ENCODE results near the gene C1orf105. TPM values are rescaled to one million over a fixed set of nuclear protein-coding genes. Genes with fewer than 3 reads are reported as not detected.

Gene C1orf105
- total and polyA plus RNA-seq, 8 donors = 0.27 TPM; not detected in 7

- intact Hi-C loops (cut with DNase I) = no loop called here
- TF ChIP-seq CTCF (IDR thresholded peaks at IDR 0.05) = no peak
- Histone ChIP-seq H3K4me1 (peaks cover 8 to 14% of the 10 kb centered on the region in 2 donors), H3K9me3 (no peaks in the 10 kb centered on the region), H3K27ac (peak overlapping the region; percentile 37 to 57), H3K27me3 (no peaks in the 10 kb centered on the region), H3K36me3 (no peaks in the 10 kb centered on the region), H3K4me3 (no peak overlapping the region)
- DNase-seq = no peak
- no peak for ATAC-seq
These were observed 30.2 kb upstream of the C1orf105 start for GRCh38 chr1:172390301-172390682.

GRCh38 chr1:172390683-172391551, 29.6 kb upstream of the C1orf105 start:
- Histone ChIP-seq H3K4me3 (no peak overlapping the region), H3K36me3 (no peaks in the 10 kb centered on the region), H3K4me1 (peaks cover 8 to 14% of the 10 kb centered on the region in 2 donors), H3K27ac (peak overlapping the region; percentile 37 to 57), H3K9me3 (no peaks in the 10 kb centered on the region), H3K27me3 (no peaks in the 10 kb centered on the region)
- intact Hi-C loops (cut with DNase I) = no loop called here
- no peak for TF ChIP-seq CTCF (IDR thresholded peaks at IDR 0.05)
- DNase-seq (peak in 1 of 4 donors; percentile 49), ATAC-seq (peak; percentile 60)

GRCh38 chr1:172391976-172392375, 28.5 kb upstream of the C1orf105 start:
- Histone ChIP-seq H3K4me1 (peaks cover 8 to 14% of the 10 kb centered on the region in 2 donors), H3K4me3 (no peak overlapping the region), H3K27me3 (no peaks in the 10 kb centered on the region), H3K9me3 (no peaks in the 10 kb centered on the region), H3K36me3 (no peaks in the 10 kb centered on the region), H3K27ac (no peak overlapping the region)
- no peak for TF ChIP-seq CTCF (IDR thresholded peaks at IDR 0.05)
- intact Hi-C loops (cut with DNase I) = no loop called here
- DNase-seq (no peak), ATAC-seq (no peak)

- H3K9me3 ChIP-seq = no peaks in the 10 kb centered on the region
- no peaks in the 10 kb centered on the region for H3K27me3 ChIP-seq
- DNase-seq (no peak), ATAC-seq (no peak)
- no peak for TF ChIP-seq CTCF (IDR thresholded peaks at IDR 0.05)
- H3K36me3 ChIP-seq = no peaks in the 10 kb centered on the region
- peaks cover 8 to 18% of the 10 kb centered on the region in 2 donors for H3K4me1 ChIP-seq
- H3K4me3 ChIP-seq = no peak overlapping the region
- H3K27ac ChIP-seq = no peak overlapping the region
- intact Hi-C loops (cut with DNase I) = no loop called here
These were observed 27.1 kb upstream of the C1orf105 start for GRCh38 chr1:172393354-172393753.

- no peaks in the 10 kb centered on the region for H3K9me3 ChIP-seq
These were observed 26.2 kb upstream of the C1orf105 start for GRCh38 chr1:172394141-172394751.

More at GRCh38 chr1:172394141-172394751, 26.2 kb upstream of the C1orf105 start:
- no peak overlapping the region for H3K4me3 ChIP-seq
- intact Hi-C loops (cut with DNase I) = no loop called here
- ATAC-seq = peak; percentile 62
- H3K36me3 ChIP-seq = no peaks in the 10 kb centered on the region
- no peak for TF ChIP-seq CTCF (IDR thresholded peaks at IDR 0.05)
- no peak for DNase-seq
- no peaks in the 10 kb centered on the region for H3K27me3 ChIP-seq
- peaks cover 15 to 23% of the 10 kb centered on the region in 2 donors for H3K4me1 ChIP-seq
- peak overlapping the region; percentile 46 to 73 for H3K27ac ChIP-seq
